ENCODE measurements around the gene USP46. TPM values are rescaled to one million over a fixed set of nuclear protein-coding genes. Genes with fewer than 3 reads are reported as not detected.

USP46 gene
- total RNA-seq, 1 donor from 2014 or later: 7.5 TPM

- H3K36me3 ChIP-seq: no peaks in the 10 kb centered on the region
- H3K4me3 ChIP-seq: no peak overlapping the region
- intact Hi-C loops (cut with DNase I): loop anchor here (10.0 kb wide), 1 partner anchor 1629 kb away; no protein-coding TSS in a partner anchor
- peak overlapping the region; percentile 25 to 46 for H3K27ac ChIP-seq
- no peak for DNase-seq (ENCODE audit: low spot score in 2 of 2)
- no peaks in the 10 kb centered on the region for H3K9me3 ChIP-seq
- peaks cover 0 to 32% of the 10 kb centered on the region in 2 donors for H3K4me1 ChIP-seq
- no peaks in the 10 kb centered on the region for H3K27me3 ChIP-seq
- no peak for TF ChIP-seq CTCF (IDR thresholded peaks at IDR 0.05)
These were observed 13.0 kb downstream of the USP46 start for GRCh38 chr4:52646096-52646495.

GRCh38 chr4:52645300-52645699, 13.8 kb downstream of the USP46 start:
- Histone ChIP-seq H3K27ac (peak overlapping the region; percentile 25 to 46), H3K9me3 (no peaks in the 10 kb centered on the region), H3K4me1 (peaks cover 0 to 36% of the 10 kb centered on the region in 2 donors), H3K4me3 (no peak overlapping the region), H3K36me3 (no peaks in the 10 kb centered on the region), H3K27me3 (no peaks in the 10 kb centered on the region)
- intact Hi-C loops (cut with DNase I): loop anchor here (10.0 kb wide), 1 partner anchor 1630 kb away; no protein-coding TSS in a partner anchor
- TF ChIP-seq CTCF (IDR thresholded peaks at IDR 0.05): no peak
- no peak for DNase-seq (ENCODE audit: low spot score in 2 of 2)

GRCh38 chr4:52643785-52644244, 15.3 kb downstream of the USP46 start:
- peak overlapping the region; percentile 64 to 73 for H3K27ac ChIP-seq

GRCh38 chr4:52643190-52643589, 15.9 kb downstream of the USP46 start:
- Histone ChIP-seq H3K9me3 (no peaks in the 10 kb centered on the region), H3K4me3 (no peak overlapping the region), H3K27me3 (no peaks in the 10 kb centered on the region), H3K36me3 (no peaks in the 10 kb centered on the region), H3K4me1 (peaks cover 0 to 41% of the 10 kb centered on the region in 2 donors), H3K27ac (peak overlapping the region; percentile 64 to 73)
- DNase-seq (ENCODE audit: low spot score in 2 of 2): no peak
- intact Hi-C loops (cut with DNase I): loop anchor here (2.0 to 10.0 kb wide), 3 partner anchors 16 to 1632 kb away; partner anchors contain the start of gene USP46
- no peak for TF ChIP-seq CTCF (IDR thresholded peaks at IDR 0.05)

More at GRCh38 chr4:52643785-52644244, 15.3 kb downstream of the USP46 start:
- no peaks in the 10 kb centered on the region for H3K36me3 ChIP-seq
- peak; percentile 43 to 92 for DNase-seq (ENCODE audit: low spot score in 2 of 2)
- H3K4me3 ChIP-seq: no peak overlapping the region
- peaks cover 0 to 41% of the 10 kb centered on the region in 2 donors for H3K4me1 ChIP-seq
- H3K9me3 ChIP-seq: no peaks in the 10 kb centered on the region
- TF ChIP-seq CTCF (IDR thresholded peaks at IDR 0.05): no peak
- H3K27me3 ChIP-seq: no peaks in the 10 kb centered on the region
- intact Hi-C loops (cut with DNase I): loop anchor here (2.0 to 10.0 kb wide), 3 partner anchors 15 to 1631 kb away; partner anchors contain the start of gene USP46

- Histone ChIP-seq H3K36me3 (no peaks in the 10 kb centered on the region), H3K9me3 (no peaks in the 10 kb centered on the region), H3K27me3 (no peaks in the 10 kb centered on the region), H3K4me1 (peaks cover 0 to 37% of the 10 kb centered on the region in 2 donors), H3K27ac (peak overlapping the region; percentile 63 to 65), H3K4me3 (no peak overlapping the region)
- TF ChIP-seq CTCF (IDR thresholded peaks at IDR 0.05): no peak
- intact Hi-C loops (cut with DNase I): loop anchor here (2.0 to 10.0 kb wide), 3 partner anchors 17 to 1633 kb away; partner anchors contain the start of gene USP46
- no peak for DNase-seq (ENCODE audit: low spot score in 2 of 2)
These were observed 17.1 kb downstream of the USP46 start for GRCh38 chr4:52641854-52642563.
